HG02763 (cell line): ENCODE data around the gene RNF121.

Experiments used
- ATAC-seq: cut with Tn5 transposase; IDR thresholded peaks from one replicate; pipeline ENCODE4 v1.9.1; 2021; ENCODE audit warnings: mild to moderate bottlenecking, moderate library complexity; ENCODE audit not compliant: unreplicated experiment

Gene RNF121

DNA sequence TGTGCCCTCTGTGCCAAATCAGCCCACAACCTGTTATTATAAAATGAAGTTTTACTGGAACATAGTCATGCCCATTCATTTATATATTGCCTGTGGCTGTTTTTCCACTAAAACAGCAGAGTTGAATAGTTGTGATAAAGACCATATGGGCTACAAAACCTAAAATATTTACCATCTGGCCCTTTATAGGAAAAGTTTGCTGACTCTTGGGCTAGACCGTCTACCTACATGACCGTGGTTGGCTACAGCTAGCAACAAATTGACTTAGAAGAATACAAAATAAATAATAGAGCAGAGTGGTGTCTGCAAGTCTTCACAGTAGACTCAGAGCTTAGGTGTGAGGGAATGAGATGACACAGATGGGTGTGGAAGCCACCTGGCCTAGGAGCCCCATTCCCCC lies 58.7 kb downstream of the RNF121 start:
- ATAC-seq, result no peak

DNA sequence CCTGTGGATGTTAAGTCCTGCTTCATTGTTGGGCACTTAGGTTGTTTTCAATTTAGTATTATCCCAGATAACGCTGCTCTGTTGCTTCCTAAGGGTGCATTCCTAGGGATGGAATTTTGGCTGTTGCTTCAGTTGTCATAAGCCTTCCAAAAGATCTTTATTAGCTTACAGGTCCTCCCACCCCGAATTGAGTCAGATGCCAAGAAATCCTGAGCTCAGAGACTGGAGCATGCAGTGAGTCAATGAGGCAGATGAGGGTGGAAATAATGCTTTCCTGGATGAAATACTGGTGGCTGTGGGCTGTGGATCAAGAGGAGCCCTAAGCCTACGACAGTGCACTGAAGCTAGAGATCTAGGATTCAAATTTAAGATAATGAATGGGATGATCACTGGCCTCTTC lies 59.2 kb downstream of the RNF121 start:
- no peak for ATAC-seq

DNA sequence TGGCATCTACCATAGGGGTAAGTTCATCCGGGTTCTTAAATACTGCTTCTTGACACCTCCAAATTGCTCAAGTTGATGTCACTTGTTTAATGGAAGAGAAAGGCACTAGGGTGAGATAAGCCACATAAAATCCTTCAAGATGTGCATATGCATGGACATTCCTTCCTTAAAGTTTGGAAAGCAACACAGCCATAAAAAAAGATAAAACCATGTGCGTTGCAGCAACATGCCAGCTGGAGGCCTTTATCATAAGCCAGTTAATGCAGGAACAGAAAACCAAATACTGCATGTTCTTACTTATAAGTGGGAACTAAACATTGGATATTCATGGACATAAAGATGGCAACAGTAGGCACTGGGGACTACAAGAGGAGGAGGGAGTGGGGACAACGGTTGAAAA lies 61.9 kb downstream of the RNF121 start:
- no peak for ATAC-seq

DNA sequence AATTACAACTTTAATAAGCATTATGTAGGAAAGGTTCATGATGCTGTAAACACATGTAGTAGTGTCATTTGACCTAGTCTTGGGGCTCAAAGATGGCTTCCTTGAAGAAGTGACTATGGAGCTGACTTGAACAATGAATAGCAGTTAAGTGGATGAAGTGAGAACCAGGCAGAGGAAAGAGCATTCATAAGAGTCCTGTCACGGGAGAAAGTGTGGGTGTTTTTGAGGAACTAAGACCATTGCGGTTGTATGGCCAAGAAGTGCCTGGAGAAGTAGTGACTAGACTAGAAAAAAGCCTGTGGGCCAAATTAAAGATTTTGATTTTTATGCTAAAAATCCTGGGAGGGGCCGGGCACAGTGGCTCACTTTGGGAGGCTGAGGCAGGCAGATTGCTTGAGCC lies 62.6 kb downstream of the RNF121 start:
- peak; percentile 62 for ATAC-seq

DNA sequence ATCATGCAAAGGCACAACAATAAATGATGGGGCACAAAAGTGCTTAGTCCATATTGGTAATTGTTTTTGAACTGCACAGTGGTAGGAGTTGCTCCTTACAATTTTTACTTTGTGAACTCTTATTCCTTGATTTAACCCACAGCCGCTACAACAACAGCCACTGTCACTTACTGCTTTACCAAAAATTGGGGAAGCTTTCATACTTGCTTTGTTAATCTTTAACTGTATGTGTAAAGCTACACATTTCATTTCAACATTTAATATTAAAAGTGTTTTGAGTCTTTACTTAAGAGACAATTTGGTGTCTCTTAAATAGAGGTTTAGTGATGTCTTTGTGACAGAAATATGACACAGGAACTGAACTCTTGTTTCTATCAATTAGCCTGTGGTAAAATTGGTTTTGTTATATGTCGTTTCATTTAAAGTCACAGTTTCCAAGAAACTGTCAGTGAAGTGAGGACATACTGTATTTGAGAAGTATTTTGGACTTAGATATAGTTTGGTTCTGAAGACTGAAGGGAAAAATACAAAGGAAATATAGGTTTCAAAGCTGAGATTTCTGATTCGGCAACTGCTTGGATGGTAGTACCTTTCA lies 63.4 kb downstream of the RNF121 start:
- no peak for ATAC-seq

DNA sequence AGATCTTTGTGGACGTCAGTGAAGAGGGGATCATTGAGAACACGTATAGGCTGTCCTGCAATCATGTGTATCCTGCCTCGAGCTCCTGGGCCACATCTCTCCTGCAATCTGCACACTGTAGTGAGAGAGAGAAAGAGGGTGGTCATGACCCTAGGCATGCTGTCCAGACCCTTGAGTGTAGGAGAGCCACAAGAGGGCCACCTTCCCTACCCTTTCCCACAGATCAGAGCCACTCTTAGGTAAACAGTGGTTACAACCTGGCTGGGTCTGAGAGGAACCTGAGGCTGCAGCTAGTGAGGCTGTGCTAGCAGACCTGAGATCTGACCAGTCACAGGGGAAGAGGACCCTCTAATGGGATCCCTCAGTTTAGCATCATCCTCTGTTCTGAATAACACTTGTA lies 65.9 kb downstream of the RNF121 start:
- no peak for ATAC-seq

DNA sequence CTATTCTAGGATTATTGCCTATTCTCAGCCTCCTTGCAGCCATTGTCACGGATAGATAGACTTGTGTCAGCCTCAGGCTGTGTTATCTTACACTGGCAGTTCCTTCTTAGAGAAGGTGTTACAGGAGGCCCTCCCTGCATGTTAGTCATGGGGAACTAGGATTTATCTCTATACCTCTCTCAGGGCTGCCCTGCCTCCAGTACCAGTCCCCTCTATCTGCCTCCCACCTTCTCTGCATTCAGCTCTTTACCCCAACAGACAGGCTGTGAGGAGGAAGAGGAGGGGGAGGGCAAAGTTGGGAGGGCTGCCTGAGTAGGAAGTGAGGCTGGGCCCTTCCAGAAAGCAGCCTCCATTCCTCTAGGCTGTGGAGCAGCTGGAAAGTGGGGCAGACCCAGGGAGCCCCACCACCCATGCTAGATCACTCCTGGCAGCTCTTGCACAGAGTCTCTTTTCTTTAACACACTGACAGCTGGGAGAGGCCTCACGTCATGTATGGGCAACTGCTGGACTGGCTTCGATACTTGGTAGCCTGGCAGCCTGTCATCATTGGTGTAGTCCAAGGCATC lies 67.0 kb downstream of the RNF121 start:
- no peak for ATAC-seq

DNA sequence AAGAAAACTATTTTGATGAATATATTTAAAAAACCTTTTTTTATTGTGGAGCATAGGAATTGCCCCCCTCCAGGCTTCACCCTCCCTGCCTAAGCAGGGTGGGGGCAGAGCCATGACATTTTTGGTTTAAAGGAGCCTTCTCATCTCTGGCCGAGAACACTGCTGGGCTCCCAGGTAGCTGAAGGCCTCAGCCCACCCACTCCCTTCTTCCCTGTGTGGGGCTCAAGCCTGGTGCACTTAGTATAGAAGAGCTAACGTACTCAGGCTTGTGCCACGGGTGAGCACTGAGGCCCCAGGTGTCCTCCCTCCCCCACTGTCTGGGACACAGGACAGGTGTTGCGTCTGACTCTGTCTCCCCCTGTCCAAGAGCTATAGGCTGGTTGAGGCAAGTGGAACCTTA lies 67.7 kb downstream of the RNF121 start:
- ATAC-seq, result no peak

DNA sequence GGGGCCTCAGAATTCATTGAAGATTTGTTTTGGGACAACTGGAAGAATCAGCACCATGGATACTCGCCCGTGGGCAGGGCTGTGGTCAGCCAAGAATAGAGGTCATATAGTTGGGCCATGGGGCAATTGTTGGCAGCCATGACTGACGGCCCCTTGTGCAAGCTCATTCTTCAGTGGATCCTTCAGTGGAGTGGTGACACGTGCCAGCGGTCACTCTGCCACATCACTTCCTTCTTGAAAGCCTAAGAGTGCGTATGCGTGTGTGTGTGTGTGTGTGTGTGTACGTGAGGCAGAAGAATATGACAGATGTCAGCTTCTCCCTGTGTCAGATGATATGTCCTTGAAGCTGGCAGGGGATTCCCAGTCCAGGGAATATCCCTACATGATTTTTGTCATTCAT lies 68.1 kb downstream of the RNF121 start:
- no peak for ATAC-seq

DNA sequence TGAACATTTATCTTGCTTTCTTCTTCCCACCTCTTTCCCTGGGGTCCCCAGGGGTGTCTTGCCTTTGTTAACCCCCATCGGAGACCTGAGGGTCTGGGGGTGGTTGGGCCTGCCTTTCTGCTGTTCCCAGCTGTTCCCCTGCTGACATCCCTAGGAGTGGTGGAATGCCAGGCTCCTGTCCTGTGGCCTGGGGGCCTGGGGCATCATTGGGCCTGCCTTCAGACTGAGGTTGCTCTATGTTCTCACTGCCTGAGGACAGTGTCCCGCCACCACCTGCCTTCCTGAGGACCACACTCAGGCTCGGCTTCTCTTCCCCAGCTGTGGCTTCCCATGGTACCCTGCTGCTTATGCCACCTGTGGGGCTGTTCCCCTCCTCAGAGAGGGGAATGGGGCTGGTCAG lies 68.7 kb downstream of the RNF121 start:
- ATAC-seq, result no peak

DNA sequence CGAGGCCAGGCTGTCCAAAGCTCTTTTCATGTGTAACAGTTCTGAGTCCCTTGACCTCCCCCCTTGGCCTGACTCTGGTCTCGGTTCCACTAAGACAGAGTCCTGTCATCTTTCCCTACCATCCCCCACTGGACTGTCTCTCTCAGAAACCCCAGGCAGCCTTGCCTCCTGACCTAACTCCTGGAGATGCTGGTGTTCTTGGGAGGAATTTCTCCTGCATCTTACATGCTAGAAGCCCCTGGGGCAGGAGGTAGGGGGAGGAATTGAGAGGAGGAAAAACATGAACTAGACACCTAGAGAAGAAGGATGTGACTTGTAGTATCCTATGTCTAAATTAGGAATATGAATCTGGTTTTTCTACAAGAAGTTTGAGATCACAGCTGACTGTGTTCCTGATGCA lies 69.2 kb downstream of the RNF121 start:
- no peak for ATAC-seq

DNA sequence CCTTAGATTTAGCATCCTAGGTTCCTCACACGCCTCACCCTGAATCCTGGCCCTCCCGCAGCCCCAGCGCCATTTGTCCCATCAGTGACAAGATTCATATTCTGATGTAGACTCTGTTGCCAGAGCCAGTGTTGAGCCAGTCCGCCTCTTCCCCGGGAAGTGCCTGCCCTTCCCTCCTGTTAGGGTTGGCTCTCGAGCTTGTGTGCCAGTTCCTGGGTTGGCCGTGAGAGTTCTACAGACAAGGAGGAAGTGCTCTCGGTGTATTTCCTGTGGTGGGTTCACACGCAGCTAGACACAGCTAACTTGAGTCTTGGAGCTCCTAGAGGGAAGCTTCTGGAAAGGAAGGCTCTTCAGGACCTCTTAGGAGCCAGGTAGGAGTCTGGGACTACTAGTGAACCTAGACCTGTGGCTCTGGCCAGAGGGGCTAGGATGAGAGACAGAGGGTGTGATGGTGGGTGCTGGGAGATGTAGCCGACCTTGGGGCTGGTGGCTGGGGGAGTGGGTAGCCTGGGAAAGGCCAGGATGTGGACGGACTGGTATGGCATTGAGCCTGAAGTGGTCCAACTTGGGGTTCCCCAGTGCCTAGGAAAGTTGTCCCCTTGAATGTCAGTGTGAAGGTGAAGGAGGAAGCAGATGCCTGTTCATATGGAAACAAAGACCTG lies 69.9 kb downstream of the RNF121 start, which contains the start of gene IL18BP:
TSS of gene IL18BP (plus strand) at position 261 of the 662 bp plus-strand sequence. CDS start 1,076 bp downstream, outside the sequence.
- no peak for ATAC-seq

DNA sequence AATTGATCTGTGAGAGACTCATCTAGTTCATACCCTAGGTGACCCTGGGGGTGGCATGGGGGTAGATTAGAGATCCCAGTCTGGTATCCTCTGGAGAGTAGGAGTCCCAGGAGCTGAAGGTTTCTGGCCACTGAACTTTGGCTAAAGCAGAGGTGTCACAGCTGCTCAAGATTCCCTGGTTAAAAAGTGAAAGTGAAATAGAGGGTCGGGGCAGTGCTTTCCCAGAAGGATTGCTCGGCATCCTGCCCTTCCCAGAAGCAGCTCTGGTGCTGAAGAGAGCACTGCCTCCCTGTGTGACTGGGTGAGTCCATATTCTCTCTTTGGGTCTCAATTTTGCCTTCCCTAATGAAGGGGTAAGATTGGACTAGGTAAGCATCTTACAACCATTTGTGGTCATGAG lies 70.5 kb downstream of the RNF121 start:
- no peak for ATAC-seq

DNA sequence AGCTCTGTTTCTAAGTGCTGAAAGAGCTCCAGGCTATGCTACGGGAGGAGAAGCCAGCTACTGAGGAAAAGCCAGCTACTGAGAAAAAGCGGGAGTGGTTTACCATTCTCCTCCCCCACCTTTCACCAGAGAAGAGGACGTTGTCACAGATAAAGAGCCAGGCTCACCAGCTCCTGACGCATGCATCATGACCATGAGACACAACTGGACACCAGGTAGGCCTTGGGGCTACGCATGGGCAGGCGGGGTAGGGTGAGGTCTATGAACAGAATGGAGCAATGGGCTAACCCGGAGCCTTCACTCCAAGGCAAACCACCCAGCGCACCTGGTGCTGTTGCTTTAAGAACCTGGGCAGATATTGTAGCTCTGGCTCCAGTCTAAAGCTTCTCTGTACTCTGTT lies 71.0 kb downstream of the RNF121 start:
- no peak for ATAC-seq

DNA sequence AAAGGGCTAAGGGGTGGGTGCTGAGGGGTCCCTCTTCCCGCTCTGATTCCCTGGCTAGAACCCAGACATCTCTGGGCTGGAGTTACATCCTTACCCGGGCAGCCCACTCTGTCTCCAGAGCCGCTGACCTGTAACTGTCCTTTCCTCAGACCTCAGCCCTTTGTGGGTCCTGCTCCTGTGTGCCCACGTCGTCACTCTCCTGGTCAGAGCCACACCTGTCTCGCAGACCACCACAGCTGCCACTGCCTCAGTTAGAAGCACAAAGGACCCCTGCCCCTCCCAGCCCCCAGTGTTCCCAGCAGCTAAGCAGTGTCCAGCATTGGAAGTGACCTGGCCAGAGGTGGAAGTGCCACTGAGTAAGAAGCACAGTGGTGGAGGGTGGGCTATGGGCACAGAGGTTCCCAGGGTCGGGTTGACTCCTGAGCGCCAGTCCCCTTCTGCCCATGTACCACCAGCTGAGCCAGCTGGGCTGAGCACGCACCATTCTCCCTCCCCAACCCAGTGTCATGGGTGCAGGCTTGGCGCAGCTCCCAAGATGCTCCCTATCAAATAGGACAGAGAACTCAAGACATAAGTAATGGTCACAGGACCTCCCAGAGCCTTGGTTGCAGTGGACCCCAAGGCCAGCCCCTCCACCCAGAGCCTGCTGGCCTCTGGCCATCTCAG lies 71.5 kb downstream of the RNF121 start:
- ATAC-seq, result no peak

DNA sequence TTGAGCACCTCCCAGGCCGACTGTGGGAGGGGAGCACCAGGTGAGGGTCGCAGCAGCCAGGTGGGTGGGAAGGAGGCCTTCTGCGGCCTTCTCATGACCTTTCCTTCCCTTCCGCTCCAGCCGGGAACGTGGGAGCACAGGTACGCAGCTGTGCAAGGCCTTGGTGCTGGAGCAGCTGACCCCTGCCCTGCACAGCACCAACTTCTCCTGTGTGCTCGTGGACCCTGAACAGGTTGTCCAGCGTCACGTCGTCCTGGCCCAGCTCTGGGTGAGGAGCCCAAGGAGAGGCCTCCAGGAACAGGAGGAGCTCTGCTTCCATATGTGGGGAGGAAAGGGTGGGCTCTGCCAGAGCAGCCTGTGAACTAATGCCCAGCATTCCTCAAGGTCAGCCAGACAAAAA lies 72.4 kb downstream of the RNF121 start:
- no peak for ATAC-seq

DNA sequence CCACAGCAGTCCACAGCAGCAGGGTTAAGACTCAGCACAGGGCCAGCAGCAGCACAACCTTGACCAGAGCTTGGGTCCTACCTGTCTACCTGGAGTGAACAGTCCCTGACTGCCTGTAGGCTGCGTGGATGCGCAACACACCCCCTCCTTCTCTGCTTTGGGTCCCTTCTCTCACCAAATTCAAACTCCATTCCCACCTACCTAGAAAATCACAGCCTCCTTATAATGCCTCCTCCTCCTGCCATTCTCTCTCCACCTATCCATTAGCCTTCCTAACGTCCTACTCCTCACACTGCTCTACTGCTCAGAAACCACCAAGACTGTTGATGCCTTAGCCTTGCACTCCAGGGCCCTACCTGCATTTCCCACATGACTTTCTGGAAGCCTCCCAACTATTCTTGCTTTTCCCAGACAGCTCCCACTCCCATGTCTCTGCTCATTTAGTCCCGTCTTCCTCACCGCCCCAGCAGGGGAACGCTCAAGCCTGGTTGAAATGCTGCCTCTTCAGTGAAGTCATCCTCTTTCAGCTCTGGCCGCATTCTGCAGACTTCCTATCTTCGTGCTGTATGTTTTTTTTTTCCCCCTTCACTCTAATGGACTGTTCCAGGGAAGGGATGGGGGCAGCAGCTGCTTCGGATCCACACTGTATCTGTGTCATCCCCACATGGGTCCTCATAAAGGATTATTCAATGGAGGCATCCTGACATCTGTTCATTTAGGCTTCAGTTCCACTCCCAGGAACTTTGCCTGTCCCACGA lies 73.2 kb downstream of the RNF121 start:
- ATAC-seq, result no peak

DNA sequence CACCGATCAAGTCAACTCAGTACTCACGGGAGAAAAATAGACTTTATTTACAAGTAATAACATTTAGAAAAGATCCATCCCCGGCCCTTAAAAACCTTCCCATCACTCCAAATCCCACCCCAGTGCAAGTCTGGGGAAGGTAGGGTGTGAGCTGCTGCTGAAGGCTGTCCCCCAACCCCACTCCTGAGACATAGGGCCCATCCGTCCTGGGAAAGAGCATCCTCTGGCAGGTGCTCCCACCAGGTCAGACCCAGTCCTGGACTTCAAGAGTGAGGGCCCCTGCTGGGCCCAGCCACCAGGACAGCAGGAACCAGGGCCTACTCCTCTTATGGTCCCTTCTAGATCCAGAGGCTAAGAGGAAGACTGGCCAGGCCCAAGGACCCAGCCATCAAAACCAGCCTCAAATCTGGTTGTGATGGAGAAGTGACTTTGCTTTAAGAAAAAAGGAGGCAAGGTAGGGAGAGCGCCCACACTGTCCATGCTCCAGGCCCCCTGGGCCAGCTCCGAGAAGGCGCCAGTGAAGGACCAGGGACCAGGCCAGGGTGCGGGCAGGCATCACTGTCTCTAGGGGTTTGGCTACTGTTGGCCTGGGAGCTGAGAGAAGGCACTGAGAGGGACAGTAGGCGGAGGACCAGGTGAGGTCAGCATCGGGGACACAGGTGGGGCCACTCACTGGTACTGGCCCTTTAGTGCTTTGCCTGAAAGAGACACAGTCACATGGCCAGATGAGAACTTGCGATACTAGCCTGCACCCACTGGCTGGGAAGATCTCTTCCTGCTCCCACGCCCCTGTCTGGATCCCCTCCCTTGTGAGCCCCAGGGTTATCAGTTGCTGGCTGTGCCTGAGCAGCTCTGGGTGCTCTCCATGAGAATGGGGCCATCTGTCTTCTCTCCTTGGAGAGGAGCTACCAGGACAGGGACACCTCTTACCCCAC lies 74.3 kb downstream of the RNF121 start:
- no peak for ATAC-seq

DNA sequence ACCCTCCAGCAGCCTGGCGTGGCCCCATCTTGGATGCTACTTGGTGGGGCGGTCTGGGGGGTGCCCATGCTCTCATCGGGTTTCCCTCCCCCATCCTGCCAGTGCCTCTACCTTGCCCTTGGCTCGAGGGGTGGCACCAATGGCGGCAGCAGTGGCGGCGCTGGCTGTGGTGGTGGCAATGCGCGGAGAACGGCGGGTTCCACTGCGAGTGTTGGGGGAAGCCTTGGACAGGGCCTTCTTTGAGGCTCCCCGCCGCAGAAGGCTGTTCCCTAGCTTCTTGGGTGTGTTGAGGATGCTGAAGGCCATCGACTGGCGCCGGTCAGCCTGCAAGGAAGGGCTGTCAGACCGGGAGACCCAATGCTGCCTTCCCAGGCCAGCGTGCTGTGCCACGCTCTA lies 74.9 kb downstream of the RNF121 start:
- no peak for ATAC-seq
